Measurements from ENCODE around the gene KRTAP9-9.

- TF ChIP-seq, protein P1, sequence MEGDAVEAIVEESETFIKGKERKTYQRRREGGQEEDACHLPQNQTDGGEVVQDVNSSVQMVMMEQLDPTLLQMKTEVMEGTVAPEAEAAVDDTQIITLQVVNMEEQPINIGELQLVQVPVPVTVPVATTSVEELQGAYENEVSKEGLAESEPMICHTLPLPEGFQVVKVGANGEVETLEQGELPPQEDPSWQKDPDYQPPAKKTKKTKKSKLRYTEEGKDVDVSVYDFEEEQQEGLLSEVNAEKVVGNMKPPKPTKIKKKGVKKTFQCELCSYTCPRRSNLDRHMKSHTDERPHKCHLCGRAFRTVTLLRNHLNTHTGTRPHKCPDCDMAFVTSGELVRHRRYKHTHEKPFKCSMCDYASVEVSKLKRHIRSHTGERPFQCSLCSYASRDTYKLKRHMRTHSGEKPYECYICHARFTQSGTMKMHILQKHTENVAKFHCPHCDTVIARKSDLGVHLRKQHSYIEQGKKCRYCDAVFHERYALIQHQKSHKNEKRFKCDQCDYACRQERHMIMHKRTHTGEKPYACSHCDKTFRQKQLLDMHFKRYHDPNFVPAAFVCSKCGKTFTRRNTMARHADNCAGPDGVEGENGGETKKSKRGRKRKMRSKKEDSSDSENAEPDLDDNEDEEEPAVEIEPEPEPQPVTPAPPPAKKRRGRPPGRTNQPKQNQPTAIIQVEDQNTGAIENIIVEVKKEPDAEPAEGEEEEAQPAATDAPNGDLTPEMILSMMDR (IDR thresholded peaks at IDR 0.05; ENCODE audit: insufficient read depth, low read depth, low read length), result no peak
- TF ChIP-seq EZH2 (IDR thresholded peaks at IDR 0.05; ENCODE audit: insufficient read depth, low read length), result no peak
Measured at GRCh38 chr17:41284546-41284945, 29.4 kb downstream of the KRTAP9-9 start.

Data from astrocyte (in vitro differentiated cells and primary cell).